GM10847 (cell line): ENCODE data around the gene PCDHGA1.

Experiments used
- POLR2A ChIP-seq: IDR thresholded peaks from 2 replicates; pipeline ENCODE4 v1.6.1; 2011; ENCODE audit not compliant: insufficient read length; ENCODE audit errors: extremely low read depth

The PCDHGA1 gene

DNA sequence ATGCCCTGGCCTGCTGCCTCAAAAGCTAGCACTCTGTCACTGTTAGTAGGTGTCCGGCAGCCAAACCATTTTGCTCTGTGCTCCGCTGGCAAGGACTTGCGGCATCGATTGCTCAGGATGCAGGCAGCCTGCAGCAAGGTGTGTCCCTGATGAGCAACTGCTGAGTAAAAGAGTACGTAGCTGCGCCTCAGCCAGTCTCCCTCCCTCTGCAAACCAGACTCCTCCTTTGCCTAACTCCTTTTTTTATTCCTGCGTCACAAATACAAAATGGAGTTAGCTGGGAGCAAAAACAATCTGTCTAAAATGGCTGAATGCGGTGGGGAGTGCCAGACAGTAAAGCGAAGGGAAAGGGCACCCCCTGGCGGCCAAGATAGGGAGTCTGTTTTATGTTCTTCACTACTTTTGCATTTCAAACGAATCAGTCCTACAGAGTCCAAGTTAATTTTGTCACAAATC, 227.4 kb downstream of the PCDHGA1 start:
- no peak for TF ChIP-seq POLR2A

GRCh38 chr5:141558150-141558549, 227.8 kb downstream of the PCDHGA1 start:
- TF ChIP-seq POLR2A, result no peak

DNA sequence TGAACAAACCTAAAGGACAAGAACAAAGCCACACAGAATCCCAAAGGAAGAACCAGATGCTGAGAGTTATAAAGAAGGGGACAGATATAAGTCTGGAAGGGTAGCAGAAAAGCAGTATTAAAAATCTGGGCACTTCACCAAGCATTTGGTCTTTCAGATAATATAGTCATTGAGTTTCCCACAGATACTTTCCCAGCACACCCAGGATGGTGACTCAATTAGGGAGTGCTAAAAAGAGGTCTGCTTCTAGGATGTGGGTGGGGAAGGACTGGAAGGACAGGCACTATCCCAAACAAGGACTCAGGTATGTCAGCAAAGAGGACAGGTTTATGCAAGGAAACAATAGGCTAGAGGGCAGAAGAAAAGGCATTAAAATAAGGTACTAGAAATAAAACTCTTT, 229.1 kb downstream of the PCDHGA1 start:
- TF ChIP-seq POLR2A, result no peak

DNA sequence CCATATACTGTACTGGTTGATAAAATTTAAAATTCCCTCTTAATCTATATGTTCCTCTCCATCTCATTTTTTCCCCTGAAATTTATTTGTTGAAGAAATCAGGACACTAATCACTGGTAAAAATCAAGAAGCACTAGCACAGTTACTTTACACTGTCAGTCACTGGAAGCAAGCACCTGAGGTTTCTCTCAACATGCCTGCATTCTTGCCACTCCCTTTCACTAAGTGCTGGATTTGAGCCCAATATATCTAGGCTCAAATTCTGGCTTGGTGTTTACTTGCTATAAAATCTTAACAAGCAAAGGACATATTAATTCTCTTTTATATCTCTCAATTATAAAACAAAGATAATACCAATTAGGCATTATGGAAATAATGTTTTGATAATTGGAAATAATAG, 229.8 kb downstream of the PCDHGA1 start:
- TF ChIP-seq POLR2A, result no peak

- TF ChIP-seq POLR2A, result no peak
These were observed 230.6 kb downstream of the PCDHGA1 start for GRCh38 chr5:141560725-141561483.
